Measurements from ENCODE around the gene CTCF. TPM values are rescaled to one million over a fixed set of nuclear protein-coding genes. Genes with fewer than 3 reads are reported as not detected.
"Not testable (repeated sequence)": the region's sequence is repeated elsewhere in the genome, so short reads cannot be mapped to it uniquely, and the experiment has no call there.

The CTCF gene, protein sequence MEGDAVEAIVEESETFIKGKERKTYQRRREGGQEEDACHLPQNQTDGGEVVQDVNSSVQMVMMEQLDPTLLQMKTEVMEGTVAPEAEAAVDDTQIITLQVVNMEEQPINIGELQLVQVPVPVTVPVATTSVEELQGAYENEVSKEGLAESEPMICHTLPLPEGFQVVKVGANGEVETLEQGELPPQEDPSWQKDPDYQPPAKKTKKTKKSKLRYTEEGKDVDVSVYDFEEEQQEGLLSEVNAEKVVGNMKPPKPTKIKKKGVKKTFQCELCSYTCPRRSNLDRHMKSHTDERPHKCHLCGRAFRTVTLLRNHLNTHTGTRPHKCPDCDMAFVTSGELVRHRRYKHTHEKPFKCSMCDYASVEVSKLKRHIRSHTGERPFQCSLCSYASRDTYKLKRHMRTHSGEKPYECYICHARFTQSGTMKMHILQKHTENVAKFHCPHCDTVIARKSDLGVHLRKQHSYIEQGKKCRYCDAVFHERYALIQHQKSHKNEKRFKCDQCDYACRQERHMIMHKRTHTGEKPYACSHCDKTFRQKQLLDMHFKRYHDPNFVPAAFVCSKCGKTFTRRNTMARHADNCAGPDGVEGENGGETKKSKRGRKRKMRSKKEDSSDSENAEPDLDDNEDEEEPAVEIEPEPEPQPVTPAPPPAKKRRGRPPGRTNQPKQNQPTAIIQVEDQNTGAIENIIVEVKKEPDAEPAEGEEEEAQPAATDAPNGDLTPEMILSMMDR
- 10 to 100 TPM; 41.1 to 55.5 (median 43.4) TPM for total RNA-seq
- long read RNA-seq, donor 1, transcript CTCF-201 (12 exons, 3,941 nt), result major isoform, 41 of 67 reads
- long read RNA-seq, donor 1, transcript CTCF-217 (12 exons, 3,706 nt), result minor isoform, 5 of 67 reads
- long read RNA-seq, donor 1, partial matches to known transcripts, result 10 of 67 reads
- long read RNA-seq, donor 1, other reads (novel, unspliced or antisense), result 5 of 67 reads
- long read RNA-seq, donor 2, partial matches to known transcripts, result 2 of 4 reads
- long read RNA-seq, donor 2, other reads (novel, unspliced or antisense), result 2 of 4 reads

DNA sequence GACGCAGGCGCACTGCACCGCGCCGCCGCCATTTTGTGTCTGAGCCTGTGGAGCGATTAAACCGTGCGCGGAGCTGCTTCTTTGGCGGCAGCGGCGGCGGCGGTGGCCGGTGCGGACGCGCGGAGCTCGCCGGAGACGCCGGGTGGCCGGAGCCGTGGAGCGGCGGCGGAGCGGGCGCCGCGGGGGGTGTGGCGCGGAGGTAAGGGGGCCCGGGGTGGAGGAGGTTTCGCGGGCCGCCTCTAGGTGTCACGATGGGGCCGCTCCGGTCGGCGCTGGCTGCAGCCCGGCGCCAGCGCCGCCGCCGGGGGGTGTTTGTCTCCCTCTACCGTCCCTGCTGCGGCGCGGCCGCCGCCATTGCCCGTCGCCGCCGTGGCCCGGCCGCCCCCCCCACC is at the start of gene CTCF:
Gene CTCF (plus strand): TSS at position 1 of the 392 bp plus-strand sequence. CDS start 48,307 bp downstream, outside the sequence.
- ATAC-seq (peak; percentile 72), DNase-seq (peak; percentile 82 to 92 (median 90))
- Histone ChIP-seq H3K4me1 (ENCODE audit: low read depth) (peaks cover 20% of the 10 kb centered on the region), H3K4me3 (peak within 1 kb of the TSS; percentile 96), H3K36me3 (ENCODE audit: low read depth) (peaks cover 6% of the 10 kb centered on the region), H3K9me3 (no peaks in the 10 kb centered on the region)
- peak; percentile 41 for TF ChIP-seq CTCF (IDR thresholded peaks at IDR 0.05)
- intact Hi-C loops (cut with DNase I, micrococcal nuclease), result no loop called here

DNA sequence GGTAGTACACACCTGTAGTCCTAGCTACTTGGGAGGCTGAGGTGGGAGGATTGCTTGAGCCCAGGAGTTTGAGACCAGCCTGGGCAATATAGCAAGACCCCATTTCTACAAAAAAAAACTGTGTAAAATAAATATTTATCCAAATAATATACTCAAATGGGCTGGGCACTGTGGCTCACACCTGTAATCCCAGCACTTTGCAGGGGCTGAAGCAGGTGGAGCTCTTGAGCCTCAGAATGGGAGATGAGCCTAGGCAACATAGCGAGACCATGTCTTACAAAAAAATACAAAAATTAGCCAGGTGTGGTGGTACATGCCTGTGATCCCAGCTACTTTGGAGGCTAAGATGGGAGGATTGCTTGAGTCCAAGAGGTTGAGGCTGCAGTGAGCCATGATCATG is 48.4 kb upstream of the CTCF start:
- H3K4me3 ChIP-seq; intact Hi-C loops (cut with DNase I, micrococcal nuclease); H3K36me3 ChIP-seq (ENCODE audit: low read depth); ATAC-seq; H3K4me1 ChIP-seq (ENCODE audit: low read depth); H3K9me3 ChIP-seq; DNase-seq: not testable (repeated sequence)

DNA sequence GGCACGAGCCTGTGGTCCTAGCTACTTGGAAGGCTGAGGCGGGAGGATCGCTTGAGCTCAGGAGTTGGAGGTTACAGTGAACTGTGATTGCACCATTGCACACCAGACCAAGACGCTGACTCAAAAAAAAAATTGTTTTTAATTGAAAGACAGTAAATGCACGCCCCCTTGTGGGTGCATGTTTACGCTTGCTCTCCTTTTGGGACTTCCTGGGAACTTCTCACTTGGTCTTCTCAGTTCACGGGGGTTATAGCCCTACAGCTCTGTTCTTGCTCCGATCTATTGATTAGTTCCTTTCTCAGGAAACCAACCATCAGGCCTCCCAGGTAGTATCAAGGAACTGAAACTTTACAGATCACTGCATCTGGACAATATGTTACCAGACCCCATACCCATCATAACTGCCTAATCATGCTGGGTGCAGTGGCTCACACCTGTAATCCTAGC is 47.9 kb upstream of the CTCF start:
- peaks cover 5% of the 10 kb centered on the region for H3K4me1 ChIP-seq (ENCODE audit: low read depth)
- intact Hi-C loops (cut with DNase I, micrococcal nuclease), result no loop called here
- H3K9me3 ChIP-seq, result no peaks in the 10 kb centered on the region
- ATAC-seq (peak; percentile 84), DNase-seq (peak; percentile 66 to 95 (median 68))
- H3K4me3 ChIP-seq, result no peak overlapping the region
- TF ChIP-seq CTCF (IDR thresholded peaks at IDR 0.05), result no peak
- no peaks in the 10 kb centered on the region for H3K36me3 ChIP-seq (ENCODE audit: low read depth)

DNA sequence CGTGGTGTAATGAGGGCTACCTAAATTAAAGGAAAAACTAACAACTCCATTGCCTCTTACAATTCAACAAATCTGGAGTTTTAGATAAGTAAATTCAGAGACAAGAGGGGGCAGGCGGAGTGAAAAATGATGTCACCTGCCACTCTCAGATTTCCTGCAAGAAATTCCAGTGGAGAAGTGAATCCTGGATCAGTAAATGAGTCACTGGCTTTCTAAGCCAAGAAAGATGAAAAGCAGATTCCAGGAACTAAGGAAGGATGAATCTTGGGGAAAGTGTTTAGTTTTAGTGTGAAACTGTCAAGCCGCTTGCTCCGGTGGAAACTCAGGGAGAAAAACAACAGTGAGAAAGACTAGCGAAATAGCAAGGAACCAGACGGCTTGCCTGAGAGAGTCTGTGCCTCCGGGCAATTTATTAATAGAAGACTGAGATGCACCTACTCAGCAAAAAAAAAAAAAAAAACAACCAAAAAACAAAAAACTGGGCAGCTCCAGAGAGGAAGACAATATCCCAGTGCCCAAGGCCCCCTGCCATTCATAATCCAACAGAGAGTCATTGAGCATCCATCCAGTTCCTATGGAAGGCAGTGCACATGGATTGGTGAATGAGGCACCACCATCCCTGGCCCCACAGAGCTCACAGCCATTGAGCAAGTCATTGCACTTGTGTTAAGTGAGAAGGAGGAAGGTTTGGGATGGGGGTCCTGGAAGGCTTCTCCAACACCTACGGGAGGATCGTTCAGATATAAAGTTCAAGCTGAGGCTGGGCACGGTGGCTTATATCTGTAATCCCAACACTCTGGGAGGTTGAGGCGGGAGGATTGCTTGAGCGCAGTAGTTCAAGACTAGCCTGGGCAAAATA is 45.8 kb upstream of the CTCF start:
- Histone ChIP-seq H3K36me3 (ENCODE audit: low read depth) (no peaks in the 10 kb centered on the region), H3K9me3 (no peaks in the 10 kb centered on the region), H3K4me1 (ENCODE audit: low read depth) (peaks cover 5% of the 10 kb centered on the region), H3K4me3 (no peak overlapping the region)
- TF ChIP-seq CTCF (IDR thresholded peaks at IDR 0.05), result no peak
- no peak for ATAC-seq
- intact Hi-C loops (cut with DNase I, micrococcal nuclease), result no loop called here
- DNase-seq, result no peak

DNA sequence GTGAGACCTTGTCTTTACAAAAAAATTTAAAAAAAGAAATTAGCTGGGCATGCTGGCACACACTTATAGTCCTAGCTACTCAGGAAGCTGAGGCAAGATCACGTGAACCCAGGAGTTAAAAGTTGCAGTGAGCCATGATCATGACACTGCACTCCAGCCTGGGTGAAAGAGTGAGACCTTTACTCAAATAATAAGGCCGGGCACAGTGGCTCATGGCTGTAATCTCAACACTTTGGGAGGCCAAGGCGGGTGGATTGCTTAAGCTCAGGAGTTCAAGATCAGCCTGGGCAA is 45.2 kb upstream of the CTCF start:
- Histone ChIP-seq H3K4me3 (no peak overlapping the region), H3K4me1 (ENCODE audit: low read depth) (peaks cover 5% of the 10 kb centered on the region), H3K9me3 (no peaks in the 10 kb centered on the region), H3K36me3 (ENCODE audit: low read depth) (no peaks in the 10 kb centered on the region)
- ATAC-seq, result no peak
- intact Hi-C loops (cut with DNase I, micrococcal nuclease), result no loop called here
- DNase-seq, result no peak
- TF ChIP-seq CTCF (IDR thresholded peaks at IDR 0.05), result no peak

All from mucosa of descending colon (tissue), 3 donors.